Kidney glomerular epithelial cell (primary cell): ENCODE data around the gene L3MBTL1.

Experiments
- DNase-seq: peaks from one replicate; lab custom pipeline; 2025; lab: John Stamatoyannopoulos, UW

Gene L3MBTL1

DNA sequence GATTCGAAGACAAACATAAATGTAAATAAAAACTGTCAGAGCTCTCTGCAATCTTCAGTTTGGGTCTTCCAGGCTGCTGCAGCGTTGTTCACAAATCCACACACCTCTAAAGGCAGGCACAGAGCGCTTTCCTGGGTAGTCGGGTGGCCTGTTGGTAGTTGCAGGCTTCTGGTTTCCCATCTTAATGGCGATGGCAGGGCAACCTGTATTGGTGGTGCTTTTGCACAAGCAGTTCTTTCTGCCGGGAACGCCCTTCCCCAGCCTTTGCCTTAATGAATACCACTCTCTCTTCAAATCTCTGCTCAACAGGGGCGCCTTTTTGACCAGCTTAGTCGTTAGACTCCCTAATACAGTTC lies 82.5 kb downstream of the L3MBTL1 start:
- no peak for DNase-seq

GRCh38 chr20:43590392-43591303 lies 83.2 kb downstream of the L3MBTL1 start, which contains the start of gene IFT52:
Gene IFT52 (plus strand): TSS chr20:43590937. CDS start chr20:43594699, 3,762 bp downstream.
- peak; percentile 79 for DNase-seq
